GM12878 (cell line): ENCODE data around the gene PPP1CA. TPM values are rescaled to one million over a fixed set of nuclear protein-coding genes. Genes with fewer than 3 reads are reported as not detected.
A peak's percentile ranks its signal among the peaks of the same experiment; 100 is the strongest.

Experiments
- DPF2 ChIP-seq: fragments of 450-650 bp; IDR thresholded peaks from 2 replicates; pipeline ENCODE4 v1.6.1; 2017; ENCODE audit warnings: mild to moderate bottlenecking
- EGR1 ChIP-seq, 2 experiments: IDR thresholded peaks; 1 replicate in 1 of 2; 2 replicates in 1 of 2; pipeline ENCODE4 v1.6.1; 2011 to 2012; ENCODE audit warnings: low read depth in 2 of 2, low read length in 2 of 2, borderline replicate concordance in 1 of 2, mild to moderate bottlenecking in 1 of 2, moderate library complexity in 1 of 2
- FOXK2 ChIP-seq: fragments of 450-650 bp; IDR thresholded peaks from 2 replicates; pipeline ENCODE4 v1.6.1; 2017; ENCODE audit warnings: mild to moderate bottlenecking, moderate library complexity
- GABPA ChIP-seq: IDR thresholded peaks from 2 replicates; pipeline ENCODE4 v1.6.1; 2014; ENCODE audit warnings: antibody characterized with exemption, low read depth, mild to moderate bottlenecking, inconsistent platforms
- HCFC1 ChIP-seq: fragments of 150-350 bp; IDR thresholded peaks from 2 replicates; pipeline ENCODE4 v1.6.1; 2014; ENCODE audit warnings: low read length
- NFYB ChIP-seq: IDR thresholded peaks from 2 replicates; pipeline ENCODE4 v1.6.1; 2011; ENCODE audit warnings: low read depth, mild to moderate bottlenecking, low read length, improper control_type of control experiment, moderate library complexity; ENCODE audit not compliant: insufficient read depth
- NR2C1 ChIP-seq: fragments of 450-650 bp; IDR thresholded peaks from 2 replicates; pipeline ENCODE4 v1.6.1; 2017; ENCODE audit warnings: antibody characterized with exemption, mild to moderate bottlenecking, moderate library complexity
- NR2C2 ChIP-seq: IDR thresholded peaks from 2 replicates; pipeline ENCODE4 v1.6.1; 2011; ENCODE audit warnings: borderline replicate concordance, low read depth; ENCODE audit not compliant: control insufficient read depth, insufficient read length
- NR2F1 ChIP-seq: fragments of 450-650 bp; conservative IDR thresholded peaks from 2 replicates; pipeline ENCODE4 v1.6.1; 2017; ENCODE audit warnings: mild to moderate bottlenecking
- PAX5 ChIP-seq: IDR thresholded peaks from 2 replicates; pipeline ENCODE4 v1.6.1; 2011; ENCODE audit warnings: low read depth, low read length, borderline replicate concordance
- POU2F2 ChIP-seq: IDR thresholded peaks from 3 replicates; pipeline ENCODE4 v1.6.1; 2011; ENCODE audit warnings: low read depth, mild to moderate bottlenecking, low read length, borderline replicate concordance
- RB1 ChIP-seq: fragments of 450-650 bp; formaldehyde crosslinking; IDR thresholded peaks from 2 replicates; pipeline ENCODE4 v1.6.1; 2017; ENCODE audit warnings: mild to moderate bottlenecking, borderline replicate concordance
- RELA ChIP-seq: fragments of 450-650 bp; IDR thresholded peaks from 2 replicates; pipeline ENCODE4 v1.8.0; 2014; ENCODE audit warnings: borderline replicate concordance; ENCODE audit not compliant: partially characterized antibody
- SMAD5 ChIP-seq: IDR thresholded peaks from 2 replicates; pipeline ENCODE4 v1.6.1; 2016; ENCODE audit warnings: antibody characterized with exemption, low read depth
- STAT3 ChIP-seq: IDR thresholded peaks from 2 replicates; pipeline ENCODE4 v1.6.1; 2011; ENCODE audit warnings: low read depth, low read length, improper control_type of control experiment
- SUZ12 ChIP-seq: fragments of 200-600 bp; sonication (generic); IDR thresholded peaks from one replicate; pipeline ENCODE4 v1.6.1; 2018; ENCODE audit warnings: antibody characterized with exemption, mild to moderate bottlenecking; ENCODE audit not compliant: unreplicated experiment
- TARDBP ChIP-seq: IDR thresholded peaks from 2 replicates; pipeline ENCODE4 v1.6.1; 2016; ENCODE audit warnings: borderline replicate concordance
- TBL1XR1 ChIP-seq: IDR thresholded peaks from 2 replicates; pipeline ENCODE4 v1.6.1; 2012; ENCODE audit warnings: low read depth, low read length, improper control_type of control experiment
- TCF3 ChIP-seq: IDR thresholded peaks from 2 replicates; pipeline ENCODE4 v1.6.1; 2012; ENCODE audit warnings: low read depth, mild to moderate bottlenecking, low read length, borderline replicate concordance; ENCODE audit not compliant: insufficient read depth
- WRNIP1 ChIP-seq: IDR thresholded peaks from 2 replicates; pipeline ENCODE4 v1.6.1; 2011; ENCODE audit warnings: low read depth, low read length, improper control_type of control experiment, borderline replicate concordance
- ZNF207 ChIP-seq: fragments of 450-650 bp; IDR thresholded peaks from 2 replicates; pipeline ENCODE4 v1.6.1; 2014; ENCODE audit warnings: antibody characterized with exemption, mild to moderate bottlenecking, borderline replicate concordance
- polyA plus RNA-seq, 11 experiments: library from polyadenylated mRNA; depleted of rRNA in 4 of 11; unstranded in 6 of 11; stranded (reverse) in 5 of 11; fragments of >200 nt; fragmentation: Nextera tagmentation in 4 of 11; fragmentation: Illumina TruSeq in 1 of 11; extraction: Ambion mirVana in 4 of 11; extraction: Trizol in 1 of 11; gene quantifications; 1 replicate in 1 of 11; 2 replicates in 10 of 11; pipeline versions ENCODE4 v1.2.1 to v1.2.3, GENCODE V29; 2011 to 2016; ENCODE audit warnings: inconsistent platforms in 2 of 11, missing spikeins in 2 of 11, low read depth in 1 of 11
- total RNA-seq, 4 experiments: library from RNA; depleted of rRNA in 3 of 4; stranded (reverse); fragments of >200 nt in 3 of 4; fragmentation: Illumina TruSeq in 1 of 4; extraction: Trizol in 1 of 4; gene quantifications; 2 replicates each; pipeline versions ENCODE4 v1.2.1 to v1.2.3, GENCODE V29; 2013 to 2021
- TF ChIP-seq, protein P1 (sequence below): fragments of 450-650 bp; conservative IDR thresholded peaks from 2 replicates; pipeline ENCODE4 v1.6.1; 2017; ENCODE audit warnings: mild to moderate bottlenecking, moderate library complexity
- TF ChIP-seq, protein P2 (sequence below): fragments of 450-650 bp; formaldehyde crosslinking; IDR thresholded peaks from 2 replicates; pipeline ENCODE4 v1.4.0; 2022; ENCODE audit warnings: mild to moderate bottlenecking, moderate library complexity
- TF ChIP-seq, protein P3 (sequence below), 3 experiments: IDR thresholded peaks in 2 of 3; conservative IDR thresholded peaks in 1 of 3; 2 replicates each; pipeline ENCODE4 v1.5.1; 2011; ENCODE audit warnings: low read depth in 3 of 3, low read length in 3 of 3, mild to moderate bottlenecking in 3 of 3, control low read depth in 2 of 3, moderate library complexity in 2 of 3, inconsistent platforms in 1 of 3, mixed read lengths in 1 of 3; ENCODE audit not compliant: control insufficient read depth in 2 of 3, insufficient read depth in 1 of 3; ENCODE audit errors: extremely low read depth in 1 of 3

Gene PPP1CA
- total and polyA plus RNA-seq, 10 of the 15 experiments (the other 5 are each of a cell fraction or from before 2014, with no cell fraction given): 26.4 to 458 (median 240) TPM

DNA sequence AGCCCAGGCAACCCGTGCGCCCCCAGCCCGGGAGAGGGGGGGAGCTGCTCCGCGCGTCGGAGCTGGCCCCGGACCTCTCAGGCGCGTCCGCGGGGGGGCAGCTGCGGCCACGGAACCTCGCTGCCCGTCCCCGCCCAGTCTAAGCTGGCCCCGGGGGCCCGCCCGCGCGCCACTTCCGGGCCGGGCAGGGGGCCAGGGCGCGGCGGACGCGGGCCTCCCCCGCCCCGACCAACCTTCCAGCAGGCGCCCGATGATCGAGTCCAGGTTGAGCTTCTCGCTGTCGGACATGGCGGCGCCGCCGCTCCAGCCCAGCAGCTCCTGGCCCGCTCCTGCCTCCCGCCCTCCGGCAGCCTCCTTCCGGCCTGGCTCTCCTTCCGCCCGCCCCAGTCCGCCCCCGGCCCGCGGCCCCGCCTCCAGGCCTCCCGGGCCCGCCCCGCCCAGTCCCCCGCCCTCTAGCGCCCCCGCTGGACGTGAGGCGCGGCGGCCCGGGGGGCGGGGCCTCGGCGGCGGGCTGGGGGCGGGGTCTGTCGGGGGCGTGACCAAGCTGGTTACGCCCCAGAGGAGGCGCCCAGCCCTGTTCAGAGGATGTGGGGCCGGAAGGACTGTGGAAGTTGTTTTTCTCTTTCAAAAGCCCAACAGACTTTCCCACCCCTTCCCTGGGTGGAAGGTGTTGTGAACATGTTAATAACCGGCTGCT is at the start of gene PPP1CA (continued):
- TF ChIP-seq EGR1 (IDR thresholded peaks at IDR 0.05; ENCODE audit: borderline replicate concordance in 1 of 2, low read depth in 2 of 2, low read length in 2 of 2): peak in 1 of 2 experiments; percentile 55; a peak in 1 of 3 replicates
- no peak for TF ChIP-seq STAT3
- TF ChIP-seq, protein P1, sequence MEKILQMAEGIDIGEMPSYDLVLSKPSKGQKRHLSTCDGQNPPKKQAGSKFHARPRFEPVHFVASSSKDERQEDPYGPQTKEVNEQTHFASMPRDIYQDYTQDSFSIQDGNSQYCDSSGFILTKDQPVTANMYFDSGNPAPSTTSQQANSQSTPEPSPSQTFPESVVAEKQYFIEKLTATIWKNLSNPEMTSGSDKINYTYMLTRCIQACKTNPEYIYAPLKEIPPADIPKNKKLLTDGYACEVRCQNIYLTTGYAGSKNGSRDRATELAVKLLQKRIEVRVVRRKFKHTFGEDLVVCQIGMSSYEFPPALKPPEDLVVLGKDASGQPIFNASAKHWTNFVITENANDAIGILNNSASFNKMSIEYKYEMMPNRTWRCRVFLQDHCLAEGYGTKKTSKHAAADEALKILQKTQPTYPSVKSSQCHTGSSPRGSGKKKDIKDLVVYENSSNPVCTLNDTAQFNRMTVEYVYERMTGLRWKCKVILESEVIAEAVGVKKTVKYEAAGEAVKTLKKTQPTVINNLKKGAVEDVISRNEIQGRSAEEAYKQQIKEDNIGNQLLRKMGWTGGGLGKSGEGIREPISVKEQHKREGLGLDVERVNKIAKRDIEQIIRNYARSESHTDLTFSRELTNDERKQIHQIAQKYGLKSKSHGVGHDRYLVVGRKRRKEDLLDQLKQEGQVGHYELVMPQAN: peak; percentile 91
- TF ChIP-seq PAX5: peak; percentile 37; the same call in 1 of the 2 replicates
- peak; percentile 25; the same call in 1 of the 2 replicates for TF ChIP-seq TCF3
- TF ChIP-seq POU2F2: no peak
- no peak for TF ChIP-seq NFYB
- peak; percentile 79 for TF ChIP-seq NR2F1
- no peak for TF ChIP-seq TARDBP
- 0 out of 2 replicates have a peak, but pooled peaks have one; percentile 57 for TF ChIP-seq SMAD5
- TF ChIP-seq SUZ12: no peak
- peak; percentile 35; the same call in 1 of the 2 replicates for TF ChIP-seq HCFC1
- peak; percentile 83; the same call in 1 of the 2 replicates for TF ChIP-seq RB1
- TF ChIP-seq WRNIP1: no peak
- peak; percentile 69 for TF ChIP-seq RELA
- TF ChIP-seq FOXK2: no peak
- no peak for TF ChIP-seq NR2C2
- TF ChIP-seq NR2C1: peak; percentile 39; the same call in 1 of the 2 replicates
- peak; percentile 82 for TF ChIP-seq DPF2
- TF ChIP-seq GABPA: no peak
- TF ChIP-seq ZNF207: peak; percentile 92
- TF ChIP-seq, protein P2, sequence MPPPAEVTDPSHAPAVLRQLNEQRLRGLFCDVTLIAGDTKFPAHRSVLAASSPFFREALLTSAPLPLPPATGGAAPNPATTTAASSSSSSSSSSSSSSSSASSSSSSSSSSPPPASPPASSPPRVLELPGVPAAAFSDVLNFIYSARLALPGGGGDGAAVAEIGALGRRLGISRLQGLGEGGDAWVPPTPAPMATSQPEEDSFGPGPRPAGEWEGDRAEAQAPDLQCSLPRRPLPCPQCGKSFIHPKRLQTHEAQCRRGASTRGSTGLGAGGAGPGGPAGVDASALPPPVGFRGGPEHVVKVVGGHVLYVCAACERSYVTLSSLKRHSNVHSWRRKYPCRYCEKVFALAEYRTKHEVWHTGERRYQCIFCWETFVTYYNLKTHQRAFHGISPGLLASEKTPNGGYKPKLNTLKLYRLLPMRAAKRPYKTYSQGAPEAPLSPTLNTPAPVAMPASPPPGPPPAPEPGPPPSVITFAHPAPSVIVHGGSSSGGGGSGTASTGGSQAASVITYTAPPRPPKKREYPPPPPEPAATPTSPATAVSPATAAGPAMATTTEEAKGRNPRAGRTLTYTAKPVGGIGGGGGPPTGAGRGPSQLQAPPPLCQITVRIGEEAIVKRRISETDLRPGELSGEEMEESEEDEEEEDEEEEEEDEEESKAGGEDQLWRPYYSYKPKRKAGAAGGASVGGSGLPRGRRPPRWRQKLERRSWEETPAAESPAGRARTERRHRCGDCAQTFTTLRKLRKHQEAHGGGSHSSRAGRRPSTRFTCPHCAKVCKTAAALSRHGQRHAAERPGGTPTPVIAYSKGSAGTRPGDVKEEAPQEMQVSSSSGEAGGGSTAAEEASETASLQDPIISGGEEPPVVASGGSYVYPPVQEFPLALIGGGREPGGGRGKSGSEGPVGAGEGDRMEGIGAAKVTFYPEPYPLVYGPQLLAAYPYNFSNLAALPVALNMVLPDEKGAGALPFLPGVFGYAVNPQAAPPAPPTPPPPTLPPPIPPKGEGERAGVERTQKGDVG (CRISPR knock-in tag): no peak
- TF ChIP-seq, protein P3, sequence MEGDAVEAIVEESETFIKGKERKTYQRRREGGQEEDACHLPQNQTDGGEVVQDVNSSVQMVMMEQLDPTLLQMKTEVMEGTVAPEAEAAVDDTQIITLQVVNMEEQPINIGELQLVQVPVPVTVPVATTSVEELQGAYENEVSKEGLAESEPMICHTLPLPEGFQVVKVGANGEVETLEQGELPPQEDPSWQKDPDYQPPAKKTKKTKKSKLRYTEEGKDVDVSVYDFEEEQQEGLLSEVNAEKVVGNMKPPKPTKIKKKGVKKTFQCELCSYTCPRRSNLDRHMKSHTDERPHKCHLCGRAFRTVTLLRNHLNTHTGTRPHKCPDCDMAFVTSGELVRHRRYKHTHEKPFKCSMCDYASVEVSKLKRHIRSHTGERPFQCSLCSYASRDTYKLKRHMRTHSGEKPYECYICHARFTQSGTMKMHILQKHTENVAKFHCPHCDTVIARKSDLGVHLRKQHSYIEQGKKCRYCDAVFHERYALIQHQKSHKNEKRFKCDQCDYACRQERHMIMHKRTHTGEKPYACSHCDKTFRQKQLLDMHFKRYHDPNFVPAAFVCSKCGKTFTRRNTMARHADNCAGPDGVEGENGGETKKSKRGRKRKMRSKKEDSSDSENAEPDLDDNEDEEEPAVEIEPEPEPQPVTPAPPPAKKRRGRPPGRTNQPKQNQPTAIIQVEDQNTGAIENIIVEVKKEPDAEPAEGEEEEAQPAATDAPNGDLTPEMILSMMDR (IDR thresholded peaks at IDR 0.05 in 2 of 3, conservative IDR thresholded peaks at IDR 0.05 in 1 of 3; ENCODE audit: control insufficient read depth in 2 of 3, extremely low read depth in 1 of 3, insufficient read depth in 1 of 3, low read depth in 3 of 3, low read length in 3 of 3): peak in 2 of 3 experiments; percentile 36 to 41; a peak in 3 of 6 replicates
- TF ChIP-seq TBL1XR1: no peak
